ENCODE data around the gene AFF3. TPM values are rescaled to one million over a fixed set of nuclear protein-coding genes. Genes with fewer than 3 reads are reported as not detected.

The AFF3 gene
- total and polyA plus RNA-seq, 4 experiments from 2014 or later = 0.63 to 4.6 (median 3.6) TPM

DNA sequence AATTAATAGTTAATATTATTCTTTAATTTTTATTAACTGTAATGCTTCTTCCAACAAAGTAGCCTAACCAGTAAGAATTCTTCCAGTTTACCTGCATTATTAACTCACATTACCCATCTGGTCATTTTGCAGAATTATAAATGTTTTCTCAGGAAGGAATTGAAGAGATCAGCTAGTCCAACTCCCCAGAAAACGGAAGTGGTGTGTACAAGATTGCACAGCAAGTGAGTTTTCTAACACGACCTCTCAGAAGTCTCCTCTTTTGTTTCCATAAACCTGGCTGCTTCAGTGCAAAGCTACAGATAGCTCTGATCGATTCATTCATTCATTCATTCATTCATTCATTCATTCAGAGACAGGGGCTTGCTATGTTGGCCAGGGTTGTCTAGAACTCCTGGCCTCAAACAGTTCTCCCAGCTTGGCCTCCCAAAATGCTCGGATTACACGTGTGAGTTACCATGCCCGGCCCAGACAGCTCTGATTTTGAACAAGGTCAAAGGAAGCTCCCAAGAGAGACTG, 523.8 kb downstream of the AFF3 start:
- Histone ChIP-seq H3K27me3 (ENCODE audit: insufficient read depth, low read length) (no peaks in the 10 kb centered on the region), H3K9me3 (ENCODE audit: control insufficient read depth in 1 of 2, low read length in 2 of 2) (no peaks in the 10 kb centered on the region), H3K4me3 (ENCODE audit: low read length in 2 of 2) (no peak overlapping the region), H3K4me1 (ENCODE audit: insufficient read depth, low read length) (no peaks in the 10 kb centered on the region), H3K27ac (ENCODE audit: low read depth, low read length) (no peak overlapping the region), H3K36me3 (ENCODE audit: insufficient read depth, low read length) (no peaks in the 10 kb centered on the region)
- H3K27ac Mint-ChIP-seq = no peak overlapping the region
- no peak overlapping the region for H3K4me3 Mint-ChIP-seq
- no peak for DNase-seq
- H3K9me3 Mint-ChIP-seq = no peaks in the 10 kb centered on the region
- intact Hi-C loops (cut with micrococcal nuclease) = no loop called here
- ChIA-PET CTCF (ENCODE audit: partially characterized antibody) (no interaction called here), POLR2A (ENCODE audit: partially characterized antibody) (no interaction called here)
- H3K4me1 Mint-ChIP-seq = peaks cover 0 to 4% (median 0%) of the 10 kb centered on the region in 4 donors
- no peaks in the 10 kb centered on the region for H3K36me3 Mint-ChIP-seq
- no peaks in the 10 kb centered on the region for H3K27me3 Mint-ChIP-seq

DNA sequence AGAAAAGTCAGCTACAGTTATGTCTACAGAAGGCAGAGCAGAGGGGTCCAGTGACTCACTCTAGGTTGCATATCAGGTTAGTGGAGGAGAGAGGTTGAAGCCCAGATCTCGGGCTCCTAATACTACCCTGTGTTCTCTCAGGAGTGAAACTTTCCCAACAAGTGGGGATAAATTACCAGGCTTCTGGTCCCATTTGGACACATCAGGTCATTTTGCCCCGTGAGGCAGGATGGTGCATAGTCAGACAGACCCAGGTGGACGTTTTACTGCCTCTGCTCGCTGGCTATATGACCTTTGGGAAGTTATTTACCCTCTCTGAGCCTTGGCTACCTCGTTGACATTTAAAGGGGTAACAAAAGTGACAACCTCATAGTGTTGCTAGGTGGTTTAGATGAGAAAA, 524.6 kb downstream of the AFF3 start:
- no peaks in the 10 kb centered on the region for H3K9me3 ChIP-seq (ENCODE audit: control insufficient read depth in 1 of 2, low read length in 2 of 2)
- ChIA-PET POLR2A (ENCODE audit: partially characterized antibody) (no interaction called here), CTCF (ENCODE audit: partially characterized antibody) (no interaction called here)
- Mint-ChIP-seq H3K9me3 (no peaks in the 10 kb centered on the region), H3K27me3 (no peaks in the 10 kb centered on the region), H3K27ac (no peak overlapping the region), H3K4me3 (no peak overlapping the region), H3K36me3 (no peaks in the 10 kb centered on the region), H3K4me1 (peaks cover 0 to 4% (median 0%) of the 10 kb centered on the region in 4 donors)
- H3K36me3 ChIP-seq (ENCODE audit: insufficient read depth, low read length) = no peaks in the 10 kb centered on the region
- no peaks in the 10 kb centered on the region for H3K27me3 ChIP-seq (ENCODE audit: insufficient read depth, low read length)
- no peaks in the 10 kb centered on the region for H3K4me1 ChIP-seq (ENCODE audit: insufficient read depth, low read length)
- H3K27ac ChIP-seq (ENCODE audit: low read depth, low read length) = no peak overlapping the region
- intact Hi-C loops (cut with micrococcal nuclease) = no loop called here
- H3K4me3 ChIP-seq (ENCODE audit: low read length in 2 of 2) = no peak overlapping the region
- DNase-seq = no peak

DNA sequence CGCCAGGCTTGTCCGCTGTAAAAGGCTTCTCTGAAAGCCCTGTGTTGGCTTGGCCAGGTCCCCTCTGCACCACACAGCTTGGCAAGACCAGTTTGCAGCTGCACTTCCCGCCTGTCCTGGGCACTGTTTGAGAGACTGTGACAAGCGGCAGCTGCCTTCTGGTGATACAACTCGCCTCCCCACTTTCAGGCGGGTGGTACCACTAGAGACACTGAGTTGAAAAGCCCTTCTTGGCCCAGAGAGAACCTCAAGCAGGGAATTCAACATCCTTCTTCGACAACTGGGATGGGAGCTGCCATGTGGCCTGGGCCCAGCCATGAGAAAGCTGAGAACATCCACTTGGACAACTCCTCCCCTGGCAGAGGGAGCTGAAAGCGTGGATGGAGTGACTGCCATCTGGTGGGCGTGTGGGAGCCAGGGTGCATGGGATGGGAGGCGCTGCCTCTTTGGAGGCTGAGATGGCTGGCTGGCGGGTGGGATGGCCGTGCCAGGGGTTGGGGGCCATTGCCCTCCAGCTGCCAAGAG, 527.1 kb downstream of the AFF3 start:
- Mint-ChIP-seq H3K27me3 (no peaks in the 10 kb centered on the region), H3K4me1 (peaks cover 0 to 4% (median 0%) of the 10 kb centered on the region in 4 donors), H3K9me3 (no peaks in the 10 kb centered on the region), H3K36me3 (no peaks in the 10 kb centered on the region), H3K27ac (no peak overlapping the region), H3K4me3 (no peak overlapping the region)
- POLR2A ChIA-PET (ENCODE audit: partially characterized antibody) = no interaction called here
- Histone ChIP-seq H3K36me3 (ENCODE audit: insufficient read depth, low read length) (no peaks in the 10 kb centered on the region), H3K27me3 (ENCODE audit: insufficient read depth, low read length) (no peaks in the 10 kb centered on the region), H3K27ac (ENCODE audit: low read depth, low read length) (no peak overlapping the region), H3K4me3 (ENCODE audit: low read length in 2 of 2) (no peak overlapping the region), H3K4me1 (ENCODE audit: insufficient read depth, low read length) (no peaks in the 10 kb centered on the region), H3K9me3 (ENCODE audit: control insufficient read depth in 1 of 2, low read length in 2 of 2) (no peaks in the 10 kb centered on the region)
- intact Hi-C loops (cut with micrococcal nuclease) = no loop called here
- CTCF ChIA-PET (ENCODE audit: partially characterized antibody) = interaction anchor here (2.1 kb wide), 1 partner anchor 56 kb away, joined by 5 read pairs; no protein-coding TSS in a partner anchor
- no peak for DNase-seq

DNA sequence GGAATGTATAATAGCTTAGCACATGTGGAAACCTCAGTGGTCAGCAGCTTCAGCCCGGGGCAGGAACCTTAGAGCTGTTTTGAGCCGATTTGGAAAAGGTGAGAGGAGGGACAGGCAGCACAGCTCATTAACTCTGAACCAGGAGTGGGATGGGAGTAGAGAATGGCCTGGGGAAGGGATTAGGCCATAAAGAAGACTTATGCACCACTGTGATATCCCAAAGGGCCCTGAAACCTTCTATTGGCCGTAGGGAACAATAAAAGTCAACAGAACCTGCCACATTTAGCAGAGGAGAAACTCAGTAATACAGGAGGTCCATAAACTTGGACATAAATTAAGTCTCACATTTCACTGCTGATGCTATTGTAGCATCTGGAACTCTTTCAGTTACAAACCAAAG, 528.4 kb downstream of the AFF3 start:
- Histone ChIP-seq H3K4me3 (ENCODE audit: low read length in 2 of 2) (no peak overlapping the region), H3K36me3 (ENCODE audit: insufficient read depth, low read length) (no peaks in the 10 kb centered on the region), H3K27me3 (ENCODE audit: insufficient read depth, low read length) (no peaks in the 10 kb centered on the region), H3K9me3 (ENCODE audit: control insufficient read depth in 1 of 2, low read length in 2 of 2) (no peaks in the 10 kb centered on the region), H3K4me1 (ENCODE audit: insufficient read depth, low read length) (no peaks in the 10 kb centered on the region), H3K27ac (ENCODE audit: low read depth, low read length) (no peak overlapping the region)
- POLR2A ChIA-PET (ENCODE audit: partially characterized antibody) = no interaction called here
- H3K36me3 Mint-ChIP-seq = no peaks in the 10 kb centered on the region
- CTCF ChIA-PET (ENCODE audit: partially characterized antibody) = interaction anchor here (0.8 to 1.5 kb wide), 2 partner anchors 56 to 649 kb away, joined by 3 read pairs; no protein-coding TSS in a partner anchor
- H3K4me1 Mint-ChIP-seq = peaks cover 0 to 4% (median 0%) of the 10 kb centered on the region in 4 donors
- H3K27me3 Mint-ChIP-seq = no peaks in the 10 kb centered on the region
- no peak overlapping the region for H3K27ac Mint-ChIP-seq
- H3K4me3 Mint-ChIP-seq = no peak overlapping the region
- DNase-seq = no peak
- no peaks in the 10 kb centered on the region for H3K9me3 Mint-ChIP-seq
- intact Hi-C loops (cut with micrococcal nuclease) = no loop called here

DNA sequence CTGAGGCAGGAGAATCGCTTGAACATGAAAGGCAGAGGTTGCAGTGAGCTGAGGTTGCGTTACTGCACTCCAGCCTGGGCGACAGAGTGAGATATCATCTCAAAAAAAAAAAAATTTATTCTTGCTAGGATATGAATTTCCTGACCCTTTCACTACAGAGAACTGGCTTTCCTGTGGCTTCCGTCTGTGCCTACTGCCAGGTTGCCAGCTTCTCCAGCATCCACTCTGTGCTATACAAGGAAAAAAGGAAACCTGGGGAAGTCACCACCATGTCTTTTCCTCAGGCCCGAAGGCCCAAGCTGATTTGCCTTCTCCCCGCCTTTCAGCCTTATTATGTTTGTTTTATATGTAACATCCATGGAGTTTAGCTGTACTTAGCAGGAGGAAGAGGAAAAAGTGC, 530.6 kb downstream of the AFF3 start:
- Histone ChIP-seq H3K9me3 (ENCODE audit: control insufficient read depth in 1 of 2, low read length in 2 of 2) (no peaks in the 10 kb centered on the region), H3K4me3 (ENCODE audit: low read length in 2 of 2) (no peak overlapping the region), H3K27me3 (ENCODE audit: insufficient read depth, low read length) (no peaks in the 10 kb centered on the region), H3K27ac (ENCODE audit: low read depth, low read length) (no peak overlapping the region), H3K36me3 (ENCODE audit: insufficient read depth, low read length) (no peaks in the 10 kb centered on the region), H3K4me1 (ENCODE audit: insufficient read depth, low read length) (no peaks in the 10 kb centered on the region)
- no peak for DNase-seq
- Mint-ChIP-seq H3K4me3 (no peak overlapping the region), H3K9me3 (no peaks in the 10 kb centered on the region), H3K27ac (no peak overlapping the region), H3K36me3 (no peaks in the 10 kb centered on the region), H3K4me1 (no peaks in the 10 kb centered on the region), H3K27me3 (no peaks in the 10 kb centered on the region)
- ChIA-PET CTCF (ENCODE audit: partially characterized antibody) (no interaction called here), POLR2A (ENCODE audit: partially characterized antibody) (no interaction called here)
- intact Hi-C loops (cut with micrococcal nuclease) = no loop called here

DNA sequence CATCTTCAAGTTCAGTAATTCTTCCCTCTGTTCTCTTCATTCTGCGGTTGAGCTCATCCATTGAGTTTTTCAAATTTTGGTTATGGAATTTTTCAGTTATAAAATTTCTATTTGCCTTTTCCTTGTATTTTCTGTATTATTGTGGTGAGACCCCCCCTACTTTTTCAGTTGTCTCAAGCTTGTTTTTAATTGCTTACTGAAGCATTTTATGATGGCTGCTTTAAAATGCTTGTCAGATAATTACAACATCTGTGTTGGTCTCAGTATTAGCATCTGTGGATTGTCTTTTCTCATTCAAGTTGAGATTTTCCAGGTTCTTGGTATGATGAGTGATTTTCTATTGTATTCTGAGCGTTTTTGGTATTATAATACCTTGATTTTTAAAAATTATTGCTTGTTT, 531.4 kb downstream of the AFF3 start:
- DNase-seq = no peak
- Mint-ChIP-seq H3K9me3 (no peaks in the 10 kb centered on the region), H3K4me3 (no peak overlapping the region), H3K27me3 (no peaks in the 10 kb centered on the region), H3K36me3 (no peaks in the 10 kb centered on the region), H3K27ac (no peak overlapping the region), H3K4me1 (no peaks in the 10 kb centered on the region)
- Histone ChIP-seq H3K4me3 (ENCODE audit: low read length in 2 of 2) (no peak overlapping the region), H3K9me3 (ENCODE audit: control insufficient read depth in 1 of 2, low read length in 2 of 2) (no peaks in the 10 kb centered on the region), H3K36me3 (ENCODE audit: insufficient read depth, low read length) (no peaks in the 10 kb centered on the region), H3K4me1 (ENCODE audit: insufficient read depth, low read length) (no peaks in the 10 kb centered on the region), H3K27me3 (ENCODE audit: insufficient read depth, low read length) (no peaks in the 10 kb centered on the region), H3K27ac (ENCODE audit: low read depth, low read length) (no peak overlapping the region)
- intact Hi-C loops (cut with micrococcal nuclease) = no loop called here
- POLR2A ChIA-PET (ENCODE audit: partially characterized antibody) = no interaction called here
- CTCF ChIA-PET (ENCODE audit: partially characterized antibody) = interaction anchor here (1.7 kb wide), 1 partner anchor 52 kb away, joined by 3 read pairs; no protein-coding TSS in a partner anchor

DNA sequence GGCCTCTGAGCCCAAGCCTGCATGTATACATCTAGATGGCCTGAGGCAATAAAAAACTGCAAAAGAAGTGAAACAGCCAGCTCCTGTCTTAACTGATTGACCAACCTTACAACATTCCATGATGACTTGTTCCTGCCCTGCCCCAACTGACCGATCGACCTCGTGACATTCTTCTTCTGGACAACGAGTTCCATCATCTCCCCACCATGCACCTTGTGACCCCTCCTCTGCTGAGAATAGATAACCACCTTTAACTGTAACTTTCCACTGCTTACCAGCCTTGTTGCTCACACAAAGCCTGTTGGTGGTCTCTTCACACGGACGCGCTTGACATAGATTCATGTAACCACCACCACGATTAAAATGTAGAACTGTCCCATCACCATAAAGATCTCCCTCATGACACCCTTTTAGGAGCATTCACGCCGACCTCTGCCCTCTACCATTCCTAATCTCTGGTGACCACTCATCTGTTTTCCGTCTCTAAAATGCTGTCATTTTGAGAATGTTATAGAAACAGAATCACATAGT, 532.5 kb downstream of the AFF3 start:
- ChIA-PET CTCF (ENCODE audit: partially characterized antibody) (interaction anchor here (1.7 kb wide), 1 partner anchor 51 kb away, joined by 3 read pairs; no protein-coding TSS in a partner anchor), POLR2A (ENCODE audit: partially characterized antibody) (no interaction called here)
- H3K36me3 Mint-ChIP-seq = no peaks in the 10 kb centered on the region
- Histone ChIP-seq H3K4me1 (ENCODE audit: insufficient read depth, low read length) (no peaks in the 10 kb centered on the region), H3K27me3 (ENCODE audit: insufficient read depth, low read length) (no peaks in the 10 kb centered on the region), H3K27ac (ENCODE audit: low read depth, low read length) (no peak overlapping the region), H3K9me3 (ENCODE audit: control insufficient read depth in 1 of 2, low read length in 2 of 2) (no peaks in the 10 kb centered on the region), H3K4me3 (ENCODE audit: low read length in 2 of 2) (no peak overlapping the region), H3K36me3 (ENCODE audit: insufficient read depth, low read length) (no peaks in the 10 kb centered on the region)
- no peaks in the 10 kb centered on the region for H3K27me3 Mint-ChIP-seq
- H3K4me3 Mint-ChIP-seq = no peak overlapping the region
- intact Hi-C loops (cut with micrococcal nuclease) = no loop called here
- DNase-seq = no peak
- H3K27ac Mint-ChIP-seq = no peak overlapping the region
- no peaks in the 10 kb centered on the region for H3K4me1 Mint-ChIP-seq
- no peaks in the 10 kb centered on the region for H3K9me3 Mint-ChIP-seq

Data from CD4-positive, alpha-beta memory T cell (primary cell).